Kidney epithelial cell (primary cell): Measurements from ENCODE around the gene CCL4. TPM values are rescaled to one million over a fixed set of nuclear protein-coding genes. Genes with fewer than 3 reads are reported as not detected.

Experiments
- DNase-seq: peaks from one replicate; pipeline ENCODE4 v3.0.0-alpha.2; 2010; ENCODE audit warnings: low read depth
- H3K27me3 ChIP-seq: 2 replicates; pipeline ENCODE4 v1.6.0; 2011; ENCODE audit warnings: low read length; ENCODE audit not compliant: control insufficient read depth, insufficient read depth
- H3K36me3 ChIP-seq: 2 replicates; pipeline ENCODE4 v1.5.1; 2011; ENCODE audit warnings: low read length; ENCODE audit not compliant: control insufficient read depth, insufficient read depth
- H3K4me3 ChIP-seq: 2 replicates; pipeline ENCODE4 v1.5.1; 2011; ENCODE audit warnings: low read depth, mild to moderate bottlenecking, control low read depth, low read length
- CTCF ChIP-seq: IDR thresholded peaks from 2 replicates; pipeline ENCODE4 v1.5.1; 2011; ENCODE audit warnings: mild to moderate bottlenecking, moderate library complexity, low read length, control low read depth, inconsistent platforms; ENCODE audit not compliant: insufficient read depth, poor library complexity, severe bottlenecking
- total RNA-seq: library from RNA; depleted of rRNA; stranded (reverse); fragments of >200 nt; gene quantifications from 2 replicates; pipeline ENCODE4 v1.2.3, GENCODE V29; 2015

The CCL4 gene
- total RNA-seq, 1 donor from 2014 or later, result not detected

GRCh38 chr17:36123431-36123830 is 19.8 kb downstream of the CCL4 start:
- Histone ChIP-seq H3K36me3 (no peaks in the 10 kb centered on the region), H3K27me3 (no peaks in the 10 kb centered on the region), H3K4me3 (no peak overlapping the region)
- DNase-seq, result no peak
- no peak for TF ChIP-seq CTCF

GRCh38 chr17:36124879-36125824 is 21.5 kb downstream of the CCL4 start:
- no peak for DNase-seq
- no peak for TF ChIP-seq CTCF
- no peaks in the 10 kb centered on the region for H3K36me3 ChIP-seq
- no peak overlapping the region for H3K4me3 ChIP-seq
- no peaks in the 10 kb centered on the region for H3K27me3 ChIP-seq

GRCh38 chr17:36127199-36127893 is 23.7 kb downstream of the CCL4 start:
- TF ChIP-seq CTCF, result no peak
- DNase-seq, result no peak
- Histone ChIP-seq H3K36me3 (no peaks in the 10 kb centered on the region), H3K4me3 (no peak overlapping the region), H3K27me3 (no peaks in the 10 kb centered on the region)

GRCh38 chr17:36127911-36128310 is 24.3 kb downstream of the CCL4 start:
- DNase-seq, result no peak
- no peak overlapping the region for H3K4me3 ChIP-seq
- no peaks in the 10 kb centered on the region for H3K36me3 ChIP-seq
- TF ChIP-seq CTCF, result no peak
- no peaks in the 10 kb centered on the region for H3K27me3 ChIP-seq

- H3K27me3 ChIP-seq, result no peaks in the 10 kb centered on the region
- TF ChIP-seq CTCF, result no peak
- no peak for DNase-seq
- H3K36me3 ChIP-seq, result no peaks in the 10 kb centered on the region
- no peak overlapping the region for H3K4me3 ChIP-seq
Observed at GRCh38 chr17:36128411-36128978, 24.9 kb downstream of the CCL4 start.
